HG03108 (cell line): ENCODE measurements around the gene SEC14L5.

Experiments
- ATAC-seq: cut with Tn5 transposase; IDR thresholded peaks from one replicate; pipeline ENCODE4 v1.9.1; 2021; ENCODE audit warnings: moderate library complexity; ENCODE audit not compliant: unreplicated experiment

The SEC14L5 gene

GRCh38 chr16:4982056-4982867, 24.1 kb downstream of the SEC14L5 start:
- no peak for ATAC-seq

GRCh38 chr16:4984174-4984990, 26.3 kb downstream of the SEC14L5 start:
- ATAC-seq = no peak

GRCh38 chr16:4987250-4987579, 29.1 kb downstream of the SEC14L5 start:
- no peak for ATAC-seq

GRCh38 chr16:4987580-4988374, 29.6 kb downstream of the SEC14L5 start:
- ATAC-seq = no peak

- ATAC-seq = no peak
These were observed 30.5 kb downstream of the SEC14L5 start for GRCh38 chr16:4988647-4989046.

- no peak for ATAC-seq
These were observed 31.4 kb downstream of the SEC14L5 start for GRCh38 chr16:4989391-4990006.

- ATAC-seq = no peak
These were observed 32.3 kb downstream of the SEC14L5 start for GRCh38 chr16:4990415-4990814.

- no peak for ATAC-seq
These were observed 33.6 kb downstream of the SEC14L5 start for GRCh38 chr16:4991754-4992153.

GRCh38 chr16:4994719-4995434, 36.7 kb downstream of the SEC14L5 start:
- no peak for ATAC-seq

- ATAC-seq = no peak
These were observed 42.5 kb downstream of the SEC14L5 start for GRCh38 chr16:5000573-5001001.

- ATAC-seq = no peak
These were observed 43.4 kb downstream of the SEC14L5 start for GRCh38 chr16:5001571-5001970.

GRCh38 chr16:5001986-5002385, 43.9 kb downstream of the SEC14L5 start:
- ATAC-seq = no peak

- no peak for ATAC-seq
These were observed 44.6 kb downstream of the SEC14L5 start for GRCh38 chr16:5002699-5003143.

GRCh38 chr16:5003211-5003610, 45.1 kb downstream of the SEC14L5 start:
- no peak for ATAC-seq

GRCh38 chr16:5003828-5004227, 45.7 kb downstream of the SEC14L5 start:
- no peak for ATAC-seq

GRCh38 chr16:5004311-5004710, 46.2 kb downstream of the SEC14L5 start:
- no peak for ATAC-seq

- no peak for ATAC-seq
These were observed 47.8 kb downstream of the SEC14L5 start for GRCh38 chr16:5005916-5006315.

- ATAC-seq = no peak
These were observed 48.4 kb downstream of the SEC14L5 start for GRCh38 chr16:5006348-5007193.

- ATAC-seq = no peak
These were observed 49.1 kb downstream of the SEC14L5 start for GRCh38 chr16:5007256-5007655.
